ENCODE data around the gene CCDC13.

GRCh38 chr3:42728668-42729364 lies 44.2 kb downstream of the CCDC13 start:
- TF ChIP-seq CTCF (IDR thresholded peaks at IDR 0.05) (no peak), RFX5 (IDR thresholded peaks at IDR 0.05) (no peak), NPAS2 (CRISPR knock-in tag; IDR thresholded peaks at IDR 0.05; ENCODE audit: borderline replicate concordance) (no peak), POLR2A (IDR thresholded peaks at IDR 0.05; ENCODE audit: low read length) (no peak), SREBF2 (IDR thresholded peaks at IDR 0.05) (no peak), RCOR1 (IDR thresholded peaks at IDR 0.05; ENCODE audit: low read depth, low read length) (no peak), REST (IDR thresholded peaks at IDR 0.05) (no peak), HMGXB4 (CRISPR knock-in tag; IDR thresholded peaks at IDR 0.05; ENCODE audit: borderline replicate concordance) (no peak), NR3C1 (IDR thresholded peaks at IDR 0.05) (no peak), USF2 (IDR thresholded peaks at IDR 0.05) (no peak), JUN (IDR thresholded peaks at IDR 0.05) (no peak), ZFP36 (IDR thresholded peaks at IDR 0.05; ENCODE audit: borderline replicate concordance, partially characterized antibody) (no peak), MAZ (IDR thresholded peaks at IDR 0.05; ENCODE audit: borderline replicate concordance, low read depth, low read length) (no peak), PHF8 (IDR thresholded peaks at IDR 0.05; ENCODE audit: borderline replicate concordance, low read depth) (no peak)

Data from A549 (cell line).